Suprapubic skin (tissue), 4 donors: ENCODE data around the gene TNFAIP8L1.

Experiments
- POLR2A ChIP-seq, 2 donors: fragments of 450-650 bp; IDR thresholded peaks; one replicate each; pipeline ENCODE4 v1.6.1; 2017; ENCODE audit warnings: antibody characterized with exemption in 2 of 2, mild to moderate bottlenecking in 2 of 2, moderate library complexity in 2 of 2
- POLR2AphosphoS5 ChIP-seq, 3 donors: sonication (generic); formaldehyde crosslinking; IDR thresholded peaks; one replicate each; pipeline ENCODE4 v1.6.1; 2017; ENCODE audit warnings: antibody characterized with exemption in 3 of 3
- TF ChIP-seq, protein P1 (sequence below), 2 donors: fragments of 200-600 bp in 1 of 2; fragments of 450-650 bp in 1 of 2; sonication (generic) in 1 of 2; IDR thresholded peaks; one replicate each; pipeline ENCODE4 v1.5.1; 2016 to 2019; ENCODE audit warnings: antibody characterized with exemption in 2 of 2, mild to moderate bottlenecking in 1 of 2, moderate library complexity in 1 of 2

DNA sequence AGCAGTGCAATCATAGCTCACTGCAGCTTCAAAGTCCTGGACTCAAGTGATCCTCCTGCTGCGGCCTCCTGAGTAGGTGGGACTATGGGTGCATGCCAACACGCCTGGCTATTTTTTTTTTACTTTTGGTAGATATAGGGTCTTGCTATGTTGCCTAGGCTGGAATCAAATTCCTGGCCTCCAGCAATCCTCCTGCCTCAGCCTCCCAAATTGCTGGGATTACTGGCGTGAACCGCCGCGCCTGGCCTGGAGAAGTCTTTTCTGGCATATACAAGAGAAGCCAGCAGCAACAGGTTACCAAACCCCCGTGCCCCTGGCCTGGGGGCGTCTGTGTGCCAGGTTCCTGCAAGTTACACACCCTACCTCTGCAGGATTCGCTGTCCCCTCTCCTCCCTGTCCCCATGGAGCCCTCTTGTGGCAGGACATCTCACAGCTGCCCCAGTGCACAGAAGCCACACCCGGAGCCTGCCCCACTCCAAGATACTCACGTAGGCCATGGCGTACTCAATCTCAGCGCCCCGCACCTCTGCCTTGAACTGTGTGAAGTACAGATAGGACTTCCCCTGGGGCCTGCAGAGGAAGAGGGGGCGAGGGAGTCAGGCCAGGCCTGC lies 21.0 kb downstream of the TNFAIP8L1 start:
- TF ChIP-seq, protein P1, sequence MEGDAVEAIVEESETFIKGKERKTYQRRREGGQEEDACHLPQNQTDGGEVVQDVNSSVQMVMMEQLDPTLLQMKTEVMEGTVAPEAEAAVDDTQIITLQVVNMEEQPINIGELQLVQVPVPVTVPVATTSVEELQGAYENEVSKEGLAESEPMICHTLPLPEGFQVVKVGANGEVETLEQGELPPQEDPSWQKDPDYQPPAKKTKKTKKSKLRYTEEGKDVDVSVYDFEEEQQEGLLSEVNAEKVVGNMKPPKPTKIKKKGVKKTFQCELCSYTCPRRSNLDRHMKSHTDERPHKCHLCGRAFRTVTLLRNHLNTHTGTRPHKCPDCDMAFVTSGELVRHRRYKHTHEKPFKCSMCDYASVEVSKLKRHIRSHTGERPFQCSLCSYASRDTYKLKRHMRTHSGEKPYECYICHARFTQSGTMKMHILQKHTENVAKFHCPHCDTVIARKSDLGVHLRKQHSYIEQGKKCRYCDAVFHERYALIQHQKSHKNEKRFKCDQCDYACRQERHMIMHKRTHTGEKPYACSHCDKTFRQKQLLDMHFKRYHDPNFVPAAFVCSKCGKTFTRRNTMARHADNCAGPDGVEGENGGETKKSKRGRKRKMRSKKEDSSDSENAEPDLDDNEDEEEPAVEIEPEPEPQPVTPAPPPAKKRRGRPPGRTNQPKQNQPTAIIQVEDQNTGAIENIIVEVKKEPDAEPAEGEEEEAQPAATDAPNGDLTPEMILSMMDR (IDR thresholded peaks at IDR 0.05) = no peak
- TF ChIP-seq POLR2A (IDR thresholded peaks at IDR 0.05) (no peak), POLR2AphosphoS5 (IDR thresholded peaks at IDR 0.05) (no peak)
